Caki2 (cell line): ENCODE results near the gene TMEM87B. TPM values are rescaled to one million over a fixed set of nuclear protein-coding genes. Genes with fewer than 3 reads are reported as not detected.
"Not testable (repeated sequence)": the region's sequence is repeated elsewhere in the genome, so short reads cannot be mapped to it uniquely, and the experiment has no call there.

ENCODE experiments used
- DNase-seq: peaks from one replicate; pipeline ENCODE4 v3.0.0-alpha.2; 2015; ENCODE audit warnings: low read depth
- in situ Hi-C: cut with HindIII; loops from 2 replicates; pipeline ENCODE4 v1.10.0; 2016; ENCODE audit warnings: low sequenced_read_pairs, low pct_unique_long_range_greater_than_20kb, mixed read lengths
- total RNA-seq: library from RNA; depleted of rRNA; stranded (reverse); fragments of >200 nt; shearing (Covaris generic); gene quantifications from 2 replicates; pipeline ENCODE4 v1.2.3, GENCODE V29; 2014; ENCODE audit warnings: low replicate concordance

TMEM87B gene
- total RNA-seq, 1 experiment from 2014 or later = 20.7 TPM

GRCh38 chr2:112139661-112140204 lies 84.7 kb downstream of the TMEM87B start:
- DNase-seq, in situ Hi-C loops: not testable (repeated sequence)

- in situ Hi-C loops = no loop called here
- DNase-seq = no peak
These were observed 85.2 kb downstream of the TMEM87B start for GRCh38 chr2:112140205-112140802.

DNA sequence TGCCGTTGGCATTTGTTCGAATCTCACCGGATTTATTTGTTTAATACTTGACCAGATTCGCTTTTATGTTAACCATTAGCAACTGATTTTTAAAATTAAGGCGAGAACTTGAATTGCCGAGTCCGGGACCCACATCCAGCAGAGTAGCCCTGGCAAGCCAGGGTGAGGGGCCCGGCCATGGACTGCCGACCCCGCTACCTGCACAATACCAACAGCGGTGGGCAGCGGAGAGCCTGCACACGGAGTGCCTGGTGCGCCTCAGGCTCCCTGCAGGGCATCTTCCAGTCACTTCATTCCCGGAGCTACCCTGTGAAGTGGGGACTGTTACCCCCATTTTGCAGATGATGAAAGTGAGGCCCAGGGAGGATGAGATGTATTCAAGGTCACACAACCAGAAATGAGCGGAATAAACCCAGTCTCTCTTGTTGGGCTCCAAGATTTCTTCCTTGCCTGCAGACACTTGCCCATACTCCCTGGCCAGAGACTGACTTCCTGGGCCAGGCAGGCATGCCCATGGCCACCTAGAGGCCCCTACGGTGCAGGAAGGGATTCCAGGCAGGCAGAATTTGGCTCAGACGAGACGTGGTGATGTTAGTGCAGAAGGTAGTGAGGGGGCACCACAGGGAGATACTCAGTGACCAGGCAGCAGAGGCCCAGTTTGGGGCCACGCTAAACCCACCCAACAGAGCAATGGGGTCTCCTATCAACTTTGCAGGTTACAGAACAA lies 86.0 kb downstream of the TMEM87B start:
- no peak for DNase-seq
- in situ Hi-C loops = no loop called here

GRCh38 chr2:112141626-112142007 lies 86.5 kb downstream of the TMEM87B start:
- no peak for DNase-seq
- in situ Hi-C loops = no loop called here

GRCh38 chr2:112142525-112143078 lies 87.5 kb downstream of the TMEM87B start:
- DNase-seq = no peak
- in situ Hi-C loops = no loop called here

GRCh38 chr2:112143150-112143549 lies 88.1 kb downstream of the TMEM87B start:
- in situ Hi-C loops = no loop called here
- no peak for DNase-seq

GRCh38 chr2:112144966-112145365 lies 89.9 kb downstream of the TMEM87B start:
- in situ Hi-C loops = no loop called here
- no peak for DNase-seq

GRCh38 chr2:112147382-112148168 lies 92.5 kb downstream of the TMEM87B start:
- in situ Hi-C loops = no loop called here
- no peak for DNase-seq

GRCh38 chr2:112148477-112148876 lies 93.4 kb downstream of the TMEM87B start:
- no peak for DNase-seq
- in situ Hi-C loops = no loop called here

DNA sequence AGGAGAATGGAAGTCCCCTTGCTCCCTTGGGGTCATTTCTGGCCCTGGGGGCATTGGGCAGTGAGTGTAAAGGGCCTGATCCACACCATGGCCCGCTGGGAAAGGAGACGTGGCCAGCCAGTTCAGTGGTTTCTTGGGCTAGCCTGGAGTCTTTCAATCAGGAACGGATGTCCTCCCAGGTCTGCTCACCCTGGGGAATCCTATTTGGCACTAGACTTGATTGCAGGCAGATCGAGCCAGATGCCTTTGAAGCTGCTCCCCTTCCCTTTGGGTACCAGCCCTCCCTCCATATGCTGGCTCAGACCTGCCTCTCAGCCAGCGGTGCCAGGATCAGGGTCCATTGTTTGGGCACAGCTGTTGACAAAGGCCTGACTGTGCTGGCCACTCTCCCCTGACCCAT lies 94.1 kb downstream of the TMEM87B start:
- in situ Hi-C loops = no loop called here
- DNase-seq = no peak

- in situ Hi-C loops = no loop called here
These were observed 94.9 kb downstream of the TMEM87B start for GRCh38 chr2:112149866-112150435.

DNA sequence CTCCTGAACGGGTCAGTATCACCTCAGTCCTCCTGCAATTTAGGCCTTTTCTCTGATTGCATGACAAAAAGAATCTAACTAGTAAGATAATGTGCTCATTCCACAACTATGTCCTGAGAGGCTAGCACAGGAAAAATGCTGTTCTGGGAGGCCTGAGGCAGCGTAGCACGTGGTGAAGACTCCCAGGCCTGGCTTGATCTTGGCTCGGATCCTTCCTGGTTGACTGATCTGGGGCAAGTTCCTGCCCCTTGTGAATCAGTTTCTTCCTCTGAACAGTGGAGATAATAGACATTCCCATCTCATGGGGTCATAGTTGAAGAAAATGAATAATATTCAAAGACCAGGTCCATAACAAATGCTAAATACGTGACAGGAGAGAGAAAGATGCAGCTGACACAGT lies 95.4 kb downstream of the TMEM87B start:
- peak; percentile 62 for DNase-seq
- in situ Hi-C loops = no loop called here

More at GRCh38 chr2:112149866-112150435, 94.9 kb downstream of the TMEM87B start:
- no peak for DNase-seq

GRCh38 chr2:112150851-112151250 lies 95.8 kb downstream of the TMEM87B start:
- no peak for DNase-seq
- in situ Hi-C loops = no loop called here

DNA sequence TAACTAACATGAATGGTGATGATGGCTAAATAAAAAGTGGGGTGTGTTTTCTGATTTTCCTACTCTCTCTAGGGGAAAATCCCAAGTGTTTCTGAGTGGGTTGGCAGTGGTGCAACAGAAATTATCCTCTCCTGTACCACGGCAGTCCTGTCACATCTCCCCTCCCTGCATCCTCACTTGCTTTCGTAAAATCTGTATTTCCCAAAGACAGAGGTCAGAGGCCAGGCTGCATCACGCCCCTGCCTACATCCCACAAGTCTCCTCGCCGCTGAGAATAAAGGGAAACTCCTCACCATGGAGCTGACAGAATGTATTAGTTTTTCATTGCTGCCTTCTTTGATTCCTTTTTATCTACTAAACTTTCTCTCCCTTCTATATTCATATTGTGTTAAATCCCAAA lies 96.2 kb downstream of the TMEM87B start:
- in situ Hi-C loops = no loop called here
- no peak for DNase-seq

GRCh38 chr2:112151701-112152440 lies 96.8 kb downstream of the TMEM87B start:
- in situ Hi-C loops = no loop called here
- DNase-seq = no peak

GRCh38 chr2:112152476-112153178 lies 97.6 kb downstream of the TMEM87B start:
- in situ Hi-C loops = no loop called here

GRCh38 chr2:112153179-112153490 lies 98.1 kb downstream of the TMEM87B start:
- DNase-seq = no peak
- in situ Hi-C loops = no loop called here

More at GRCh38 chr2:112152476-112153178, 97.6 kb downstream of the TMEM87B start:
- no peak for DNase-seq
